WERI-Rb-1 (cell line): ENCODE results near the gene CD300H.

Experiments used
- DNase-seq: peaks from one replicate; pipeline ENCODE4 v3.0.0-alpha.2; 2020
- H3K27ac ChIP-seq: fragments of 250-450 bp; sonication (Bioruptor Pico); 2 replicates; pipeline ENCODE4 v1.5.1; 2020; ENCODE audit warnings: mild to moderate bottlenecking, moderate library complexity
- H3K27me3 ChIP-seq: fragments of 250-450 bp; sonication (Bioruptor Pico); 2 replicates; pipeline ENCODE4 v1.5.1; 2021; ENCODE audit warnings: mild to moderate bottlenecking, low read depth, moderate library complexity; ENCODE audit not compliant: insufficient read depth, severe bottlenecking
- H3K36me3 ChIP-seq: fragments of 250-450 bp; sonication (Bioruptor Pico); 2 replicates; pipeline ENCODE4 v1.5.1; 2020; ENCODE audit warnings: mild to moderate bottlenecking, moderate library complexity
- H3K4me3 ChIP-seq: 2 replicates; pipeline ENCODE4 v1.5.1; 2011; ENCODE audit warnings: low read depth, mild to moderate bottlenecking, control low read depth, low read length
- H3K9me3 ChIP-seq: fragments of 250-450 bp; sonication (Bioruptor Pico); 2 replicates; pipeline ENCODE4 v1.5.1; 2021; ENCODE audit warnings: mild to moderate bottlenecking, moderate library complexity; ENCODE audit not compliant: severe bottlenecking
- TF ChIP-seq, protein P1 (sequence below): IDR thresholded peaks from 2 replicates; pipeline ENCODE4 v1.5.1; 2011; ENCODE audit warnings: low read depth, mild to moderate bottlenecking, control low read depth, inconsistent platforms, low read length

CD300H gene

DNA sequence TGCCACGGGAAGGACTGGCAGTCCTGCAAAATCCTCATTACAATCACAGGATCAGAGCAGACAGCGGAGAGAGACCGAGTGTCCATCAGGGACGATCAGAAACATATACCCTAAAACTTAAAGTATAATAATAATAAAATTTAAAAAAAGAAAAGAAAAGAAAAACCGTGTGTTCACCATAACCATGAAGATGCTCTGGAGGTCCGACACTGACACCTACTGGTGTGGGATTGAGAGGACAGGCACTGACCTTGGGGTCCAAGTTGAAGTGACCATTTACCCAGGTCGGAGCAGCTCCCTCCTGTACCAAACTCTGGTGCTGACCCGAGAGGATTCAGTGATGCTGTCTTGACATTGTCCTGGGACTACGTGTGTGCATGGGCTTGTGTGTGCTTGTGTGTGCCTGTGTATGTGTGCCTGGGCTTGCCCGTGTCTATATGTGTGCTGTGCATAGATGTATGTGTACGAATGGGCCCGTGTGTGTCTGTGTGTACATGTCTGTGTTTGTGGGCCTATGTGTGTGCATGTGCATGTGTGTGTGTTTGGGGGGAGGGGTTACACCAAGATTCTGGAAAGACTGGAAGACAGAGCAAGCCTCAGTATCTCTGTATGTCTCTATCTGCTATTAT lies 34.7 kb upstream of the CD300H start:
- H3K27ac ChIP-seq, result no peak overlapping the region
- TF ChIP-seq, protein P1, sequence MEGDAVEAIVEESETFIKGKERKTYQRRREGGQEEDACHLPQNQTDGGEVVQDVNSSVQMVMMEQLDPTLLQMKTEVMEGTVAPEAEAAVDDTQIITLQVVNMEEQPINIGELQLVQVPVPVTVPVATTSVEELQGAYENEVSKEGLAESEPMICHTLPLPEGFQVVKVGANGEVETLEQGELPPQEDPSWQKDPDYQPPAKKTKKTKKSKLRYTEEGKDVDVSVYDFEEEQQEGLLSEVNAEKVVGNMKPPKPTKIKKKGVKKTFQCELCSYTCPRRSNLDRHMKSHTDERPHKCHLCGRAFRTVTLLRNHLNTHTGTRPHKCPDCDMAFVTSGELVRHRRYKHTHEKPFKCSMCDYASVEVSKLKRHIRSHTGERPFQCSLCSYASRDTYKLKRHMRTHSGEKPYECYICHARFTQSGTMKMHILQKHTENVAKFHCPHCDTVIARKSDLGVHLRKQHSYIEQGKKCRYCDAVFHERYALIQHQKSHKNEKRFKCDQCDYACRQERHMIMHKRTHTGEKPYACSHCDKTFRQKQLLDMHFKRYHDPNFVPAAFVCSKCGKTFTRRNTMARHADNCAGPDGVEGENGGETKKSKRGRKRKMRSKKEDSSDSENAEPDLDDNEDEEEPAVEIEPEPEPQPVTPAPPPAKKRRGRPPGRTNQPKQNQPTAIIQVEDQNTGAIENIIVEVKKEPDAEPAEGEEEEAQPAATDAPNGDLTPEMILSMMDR, result peak; percentile 91
- H3K4me3 ChIP-seq, result no peak overlapping the region
- H3K36me3 ChIP-seq, result no peaks in the 10 kb centered on the region
- peaks cover 7% of the 10 kb centered on the region for H3K9me3 ChIP-seq
- peaks cover 57% of the 10 kb centered on the region for H3K27me3 ChIP-seq
- peak; percentile 70 for DNase-seq

DNA sequence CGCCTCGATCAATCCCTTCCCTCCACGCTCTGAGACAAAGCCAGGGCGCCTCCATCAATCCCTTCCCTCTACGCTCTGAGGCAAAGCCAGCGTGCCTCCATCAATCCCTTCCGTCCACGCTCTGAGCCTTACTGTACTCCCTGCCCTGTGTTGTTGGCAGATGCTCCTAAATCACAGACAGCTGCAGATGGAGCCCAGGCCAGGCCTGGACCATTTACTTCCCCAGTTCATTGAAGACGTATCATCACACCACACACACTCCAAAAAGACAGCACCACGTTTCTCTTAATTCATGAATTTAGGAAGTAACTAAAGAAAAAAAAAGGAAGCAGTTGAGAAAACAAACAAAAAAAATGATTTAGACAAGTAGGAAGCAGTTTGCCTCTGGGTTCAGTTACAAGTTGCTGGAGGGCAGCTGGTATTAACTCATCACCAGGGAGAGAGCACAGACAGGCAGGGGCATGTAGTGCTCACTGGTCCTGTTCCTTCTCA lies 32.2 kb upstream of the CD300H start:
- H3K36me3 ChIP-seq, result no peaks in the 10 kb centered on the region
- TF ChIP-seq, protein P1, result no peak
- peaks cover 7% of the 10 kb centered on the region for H3K9me3 ChIP-seq
- DNase-seq, result peak; percentile 37
- H3K27me3 ChIP-seq, result peaks cover 83% of the 10 kb centered on the region
- H3K27ac ChIP-seq, result no peak overlapping the region
- no peak overlapping the region for H3K4me3 ChIP-seq

DNA sequence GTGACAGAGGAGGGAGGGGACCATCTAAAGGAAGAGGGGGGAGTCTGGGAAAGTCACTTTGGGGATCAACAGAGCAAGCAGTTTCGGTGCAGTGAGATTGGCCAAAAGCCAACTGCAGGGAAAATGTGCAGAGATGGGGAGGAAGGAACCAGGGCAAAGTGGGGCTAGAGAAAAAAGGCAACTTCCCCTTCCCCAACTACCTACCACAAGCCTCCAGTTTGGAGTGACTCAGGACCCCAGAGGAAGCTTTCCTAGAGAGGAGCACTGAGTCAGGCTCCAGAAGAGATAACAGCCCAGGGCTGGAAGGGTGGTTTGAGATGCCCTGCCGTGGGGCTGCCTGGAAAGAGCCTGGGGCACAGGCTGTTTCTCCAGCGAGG lies 31.7 kb upstream of the CD300H start:
- no peak overlapping the region for H3K4me3 ChIP-seq
- TF ChIP-seq, protein P1, result no peak
- H3K9me3 ChIP-seq, result peaks cover 4% of the 10 kb centered on the region
- no peak for DNase-seq
- peaks cover 84% of the 10 kb centered on the region for H3K27me3 ChIP-seq
- no peak overlapping the region for H3K27ac ChIP-seq
- no peaks in the 10 kb centered on the region for H3K36me3 ChIP-seq

DNA sequence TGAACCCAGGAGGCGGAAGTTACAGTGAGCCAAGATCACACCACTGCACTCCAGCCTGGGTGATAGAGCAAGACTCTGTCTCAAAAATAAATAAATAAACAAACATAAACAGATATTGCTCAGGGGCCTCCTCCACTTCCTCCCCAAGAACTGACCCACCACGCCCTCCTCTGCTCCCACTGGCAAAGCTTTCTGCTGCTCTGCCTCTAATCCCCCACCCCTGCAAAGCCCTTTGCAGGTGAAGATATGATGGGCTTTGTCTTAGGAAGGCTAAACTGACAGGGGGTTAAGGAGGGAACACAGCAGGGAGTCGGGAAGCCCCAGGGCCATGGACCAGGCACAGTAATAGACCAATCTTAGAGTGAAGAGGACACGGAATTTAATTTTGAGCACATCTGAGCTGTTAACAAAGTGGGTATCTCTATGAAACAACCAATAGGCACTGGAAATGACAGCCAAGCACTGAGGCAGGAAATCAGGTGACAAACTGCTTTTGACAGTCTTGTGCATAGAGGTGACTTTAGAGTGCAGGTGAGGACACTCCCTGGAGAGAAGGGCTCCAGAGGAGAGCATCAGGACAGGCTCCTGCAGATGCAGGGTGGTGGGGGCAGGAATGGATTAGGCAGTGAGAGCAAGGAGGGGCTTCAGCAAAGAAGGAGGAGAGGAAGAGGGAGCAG lies 31.2 kb upstream of the CD300H start:
- H3K36me3 ChIP-seq, result no peaks in the 10 kb centered on the region
- H3K9me3 ChIP-seq, result peaks cover 6% of the 10 kb centered on the region
- no peak overlapping the region for H3K4me3 ChIP-seq
- H3K27ac ChIP-seq, result no peak overlapping the region
- peaks cover 85% of the 10 kb centered on the region for H3K27me3 ChIP-seq
- DNase-seq, result peak; percentile 53
- TF ChIP-seq, protein P1, result no peak

DNA sequence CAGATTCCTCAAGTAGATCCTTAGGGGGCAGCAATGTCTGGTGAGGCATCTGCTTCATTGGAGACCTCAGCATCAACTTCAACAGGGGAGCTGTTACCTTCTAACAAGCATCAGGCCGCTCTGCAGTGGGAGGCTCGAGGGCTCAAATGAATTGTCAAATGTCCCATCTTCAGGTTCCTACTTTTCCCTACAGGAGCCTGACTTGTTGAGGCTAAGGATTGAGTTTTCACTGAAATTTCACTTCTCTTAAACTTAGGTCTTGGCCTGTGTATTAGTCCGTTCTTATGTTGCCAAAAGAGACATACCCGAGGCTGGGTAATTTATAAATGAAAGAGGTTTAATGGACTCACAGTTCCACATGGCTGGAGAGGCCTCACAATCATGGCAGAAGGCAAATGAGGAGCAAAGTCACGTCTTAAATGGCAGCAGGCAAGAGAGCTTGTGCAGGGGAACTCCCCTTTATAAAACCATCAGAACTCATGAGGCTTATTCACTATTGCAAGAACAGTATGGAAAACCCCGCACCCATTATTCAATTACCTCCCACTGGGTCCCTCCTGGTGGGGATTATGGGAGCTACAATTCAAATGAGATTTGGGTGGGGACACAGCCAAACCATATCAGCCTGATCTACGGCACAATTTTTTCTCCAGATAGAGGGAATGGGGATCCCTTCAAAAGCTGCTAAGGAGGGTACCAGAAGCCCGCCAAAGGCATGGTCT lies 29.9 kb upstream of the CD300H start:
- TF ChIP-seq, protein P1, result peak; percentile 8; the same call in 1 of the 2 replicates
- no peak for DNase-seq
- Histone ChIP-seq H3K9me3 (peaks cover 8% of the 10 kb centered on the region), H3K36me3 (no peaks in the 10 kb centered on the region), H3K27ac (no peak overlapping the region), H3K4me3 (no peak overlapping the region), H3K27me3 (peaks cover 89% of the 10 kb centered on the region)
